Measurements from ENCODE around the gene CCDC88B. TPM values are rescaled to one million over a fixed set of nuclear protein-coding genes. Genes with fewer than 3 reads are reported as not detected.

Gene CCDC88B
- total RNA-seq, 1 experiment from 2014 or later = 11.2 TPM

- Histone ChIP-seq H3K23ac (ENCODE audit: insufficient read length, low read depth, low read length) (no peak overlapping the region), H3K4ac (ENCODE audit: low read depth, low read length) (no peak overlapping the region), H3K18ac (ENCODE audit: insufficient read length, low read depth, low read length) (no peak overlapping the region), H3K79me1 (ENCODE audit: insufficient read depth, low read depth, low read length, poor library complexity, severe bottlenecking) (no peaks in the 10 kb centered on the region), H2BK12ac (ENCODE audit: insufficient read length, low read depth, low read length) (no peak overlapping the region), H2BK20ac (ENCODE audit: low read depth, low read length, poor library complexity, severe bottlenecking) (no peak overlapping the region), H3K4me1 (ENCODE audit: insufficient read depth, low read length) (no peaks in the 10 kb centered on the region; the same call in 1 of the 2 replicates), H4K20me1 (ENCODE audit: control insufficient read depth, insufficient read depth, insufficient read length) (peaks cover 3% of the 10 kb centered on the region), H4K91ac (ENCODE audit: insufficient read length, low read depth, low read length) (no peak overlapping the region), H3K4me2 (ENCODE audit: insufficient read depth, insufficient read length, low read length) (no peak overlapping the region), H2AK5ac (ENCODE audit: insufficient read length, low read length) (no peak overlapping the region), H2BK120ac (ENCODE audit: low read depth, low read length, poor library complexity, severe bottlenecking) (no peak overlapping the region), H3K9ac (ENCODE audit: extremely low read depth, insufficient read length, low read length) (no peak overlapping the region), H2BK15ac (ENCODE audit: low read depth, low read length) (no peak overlapping the region), H3K23me2 (ENCODE audit: insufficient read length, low read depth, low read length, poor library complexity, severe bottlenecking) (no peaks in the 10 kb centered on the region), H3K56ac (ENCODE audit: insufficient read length, low read depth, low read length) (no peak overlapping the region), H3K27ac (ENCODE audit: insufficient read length, low read depth, low read length) (no peak overlapping the region), H3K27me3 (ENCODE audit: insufficient read depth, low read length) (no peaks in the 10 kb centered on the region), H3T11ph (ENCODE audit: low read length) (no peak overlapping the region), H4K8ac (replicated peaks; ENCODE audit: insufficient read length, low read depth, low read length) (no peak overlapping the region), H2BK5ac (ENCODE audit: insufficient read length, low read length) (no peak overlapping the region), H3K79me2 (ENCODE audit: insufficient read depth, low read length) (no peaks in the 10 kb centered on the region), H3K14ac (ENCODE audit: insufficient read depth, low read length) (no peak overlapping the region), H3K9me3 (ENCODE audit: control insufficient read depth, low read depth, low read length) (no peaks in the 10 kb centered on the region), H4K5ac (ENCODE audit: insufficient read length, low read depth, low read length) (no peak overlapping the region), H2AFZ (ENCODE audit: low read length) (no peak overlapping the region)
- H3K9me3 Mint-ChIP-seq = peaks cover 4 to 11% of the 10 kb centered on the region in 2 experiments; a peak in 4 of 5 replicates
- WGBS (ENCODE audit: extremely low coverage, insufficient read length, low lambda C conversion rate) = no CpG with 5 or more reads among the region's 3 CpGs
- H3K27ac Mint-ChIP-seq = no peak overlapping the region
- peaks cover 0 to 6% (median 0%) of the 10 kb centered on the region in 3 experiments; a peak in 4 of 7 replicates for H3K36me3 Mint-ChIP-seq (ENCODE audit: insufficient read depth in 1 of 3, low read depth in 3 of 3)
- peaks cover 18 to 19% of the 10 kb centered on the region in 2 experiments for H3K4me1 Mint-ChIP-seq
- peaks cover 37% of the 10 kb centered on the region for H3K27me3 Mint-ChIP-seq (ENCODE audit: low read depth)
- H3K4me3 Mint-ChIP-seq = no peak overlapping the region
- TF ChIP-seq, protein P1, sequence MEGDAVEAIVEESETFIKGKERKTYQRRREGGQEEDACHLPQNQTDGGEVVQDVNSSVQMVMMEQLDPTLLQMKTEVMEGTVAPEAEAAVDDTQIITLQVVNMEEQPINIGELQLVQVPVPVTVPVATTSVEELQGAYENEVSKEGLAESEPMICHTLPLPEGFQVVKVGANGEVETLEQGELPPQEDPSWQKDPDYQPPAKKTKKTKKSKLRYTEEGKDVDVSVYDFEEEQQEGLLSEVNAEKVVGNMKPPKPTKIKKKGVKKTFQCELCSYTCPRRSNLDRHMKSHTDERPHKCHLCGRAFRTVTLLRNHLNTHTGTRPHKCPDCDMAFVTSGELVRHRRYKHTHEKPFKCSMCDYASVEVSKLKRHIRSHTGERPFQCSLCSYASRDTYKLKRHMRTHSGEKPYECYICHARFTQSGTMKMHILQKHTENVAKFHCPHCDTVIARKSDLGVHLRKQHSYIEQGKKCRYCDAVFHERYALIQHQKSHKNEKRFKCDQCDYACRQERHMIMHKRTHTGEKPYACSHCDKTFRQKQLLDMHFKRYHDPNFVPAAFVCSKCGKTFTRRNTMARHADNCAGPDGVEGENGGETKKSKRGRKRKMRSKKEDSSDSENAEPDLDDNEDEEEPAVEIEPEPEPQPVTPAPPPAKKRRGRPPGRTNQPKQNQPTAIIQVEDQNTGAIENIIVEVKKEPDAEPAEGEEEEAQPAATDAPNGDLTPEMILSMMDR (conservative IDR thresholded peaks at IDR 0.05) = no peak
- DNase-seq = no peak
These were observed 60.7 kb downstream of the CCDC88B start for GRCh38 chr11:64400667-64401066.

Measured in H9 (cell line).